ENCODE results near the gene PLXNB3. TPM values are rescaled to one million over a fixed set of nuclear protein-coding genes. Genes with fewer than 3 reads are reported as not detected.

Gene PLXNB3
- total and polyA plus RNA-seq, 2 donors (not counting 1 experiment from before 2014, with no cell fraction given), result 0.25 TPM; not detected in 1

DNA sequence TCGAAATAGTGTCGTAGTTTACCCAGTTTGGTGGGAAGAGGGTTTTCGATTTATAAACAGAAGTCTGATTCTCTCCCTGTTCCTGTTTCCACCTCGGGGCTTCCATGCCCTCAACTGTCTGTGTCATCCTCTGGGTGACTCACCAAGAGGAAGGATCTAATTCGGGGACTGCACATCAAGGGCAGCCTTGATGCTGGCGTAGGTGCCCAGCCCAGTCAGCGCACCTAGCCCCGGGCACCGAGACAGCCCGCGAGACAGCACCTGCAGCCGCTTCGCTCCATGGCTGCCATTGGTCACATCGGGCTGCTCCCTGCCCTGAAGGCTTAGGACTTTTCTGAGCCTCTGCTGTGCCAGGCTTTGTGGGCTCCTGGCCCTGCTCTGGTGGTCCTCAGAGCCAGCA lies 31.6 kb upstream of the PLXNB3 start:
- Mint-ChIP-seq H3K27me3 (no peaks in the 10 kb centered on the region), H3K27ac (no peak overlapping the region), H3K4me1 (peaks cover 31% of the 10 kb centered on the region), H3K4me3 (no peak overlapping the region), H3K9me3 (ENCODE audit: insufficient read depth) (no peaks in the 10 kb centered on the region)
- no peak overlapping the region for H3K4me2 ChIP-seq (replicated peaks; ENCODE audit: low read depth, low read length, poor library complexity, severe bottlenecking)
- intact Hi-C loops (cut with micrococcal nuclease), result no loop called here
- H3K9ac ChIP-seq (ENCODE audit: low read length), result no peak overlapping the region
- H4K20me1 ChIP-seq (ENCODE audit: control insufficient read depth, insufficient read depth, low read length, poor library complexity, severe bottlenecking), result no peaks in the 10 kb centered on the region
- ChIA-PET POLR2A (no interaction called here), CTCF (no interaction called here)
- whole genome bisulfite sequencing (ENCODE audit: insufficient coverage), result 90% methylated on average over 2 of the region's 14 CpGs
- H3K4me1 ChIP-seq (ENCODE audit: control insufficient read depth in 2 of 2, insufficient read depth in 2 of 2, low read length in 2 of 2), result peaks cover 9 to 18% of the 10 kb centered on the region in 2 donors
- H3K27me3 ChIP-seq (replicated peaks in 1 of 4; ENCODE audit: control extremely low read depth in 1 of 4, control insufficient read depth in 3 of 4, insufficient read depth in 4 of 4, low read length in 3 of 4), result no peaks in the 10 kb centered on the region
- no peak for DNase-seq
- H3K27ac ChIP-seq (ENCODE audit: low read length in 2 of 2), result no peak overlapping the region
- no peak for ATAC-seq (ENCODE audit: low read depth)
- H2AFZ ChIP-seq (ENCODE audit: insufficient read depth, low read depth, low read length, poor library complexity, severe bottlenecking), result no peak overlapping the region
- TF ChIP-seq CTCF (IDR thresholded peaks at IDR 0.05) (no peak), EZH2 (IDR thresholded peaks at IDR 0.05; ENCODE audit: borderline replicate concordance, insufficient read depth, low read depth, low read length, poor library complexity, severe bottlenecking) (no peak)
- H3K79me2 ChIP-seq (ENCODE audit: control insufficient read depth, insufficient read depth, low read length), result peaks cover 49% of the 10 kb centered on the region
- peaks cover 0 to 22% of the 10 kb centered on the region in 2 experiments for H3K36me3 ChIP-seq (replicated peaks in 1 of 2; ENCODE audit: control extremely low read depth in 1 of 2, control insufficient read depth in 1 of 2, extremely low read depth in 1 of 2, insufficient read depth in 2 of 2, low read length in 1 of 2)
- H3K9me3 ChIP-seq (ENCODE audit: control extremely low read depth in 1 of 3, control insufficient read depth in 2 of 3, insufficient read depth in 1 of 3, low read length in 2 of 3), result peaks cover 0 to 3% (median 0%) of the 10 kb centered on the region in 3 donors
- H3K4me3 ChIP-seq (ENCODE audit: control extremely low read depth in 1 of 5, extremely low read depth in 1 of 5, insufficient read depth in 1 of 5, low read depth in 2 of 5, low read length in 4 of 5), result no peak overlapping the region

- Histone ChIP-seq H3K9me3 (ENCODE audit: control extremely low read depth in 1 of 3, control insufficient read depth in 2 of 3, insufficient read depth in 1 of 3, low read length in 2 of 3) (peaks cover 0 to 3% (median 0%) of the 10 kb centered on the region in 3 donors), H3K36me3 (replicated peaks in 1 of 2; ENCODE audit: control extremely low read depth in 1 of 2, control insufficient read depth in 1 of 2, extremely low read depth in 1 of 2, insufficient read depth in 2 of 2, low read length in 1 of 2) (peaks cover 0 to 25% of the 10 kb centered on the region in 2 experiments), H3K79me2 (ENCODE audit: control insufficient read depth, insufficient read depth, low read length) (peaks cover 37% of the 10 kb centered on the region), H3K4me3 (ENCODE audit: control extremely low read depth in 1 of 5, extremely low read depth in 1 of 5, insufficient read depth in 1 of 5, low read depth in 2 of 5, low read length in 4 of 5) (no peak overlapping the region), H3K27me3 (replicated peaks in 1 of 4; ENCODE audit: control extremely low read depth in 1 of 4, control insufficient read depth in 3 of 4, insufficient read depth in 4 of 4, low read length in 3 of 4) (no peaks in the 10 kb centered on the region), H3K4me1 (ENCODE audit: control insufficient read depth in 2 of 2, insufficient read depth in 2 of 2, low read length in 2 of 2) (peaks cover 3 to 8% of the 10 kb centered on the region in 2 donors), H3K9ac (ENCODE audit: low read length) (no peak overlapping the region), H3K4me2 (replicated peaks; ENCODE audit: low read depth, low read length, poor library complexity, severe bottlenecking) (no peak overlapping the region), H2AFZ (ENCODE audit: insufficient read depth, low read depth, low read length, poor library complexity, severe bottlenecking) (no peak overlapping the region), H3K27ac (ENCODE audit: low read length in 2 of 2) (no peak overlapping the region), H4K20me1 (ENCODE audit: control insufficient read depth, insufficient read depth, low read length, poor library complexity, severe bottlenecking) (no peaks in the 10 kb centered on the region)
- Mint-ChIP-seq H3K27ac (no peak overlapping the region), H3K4me1 (peaks cover 24% of the 10 kb centered on the region), H3K9me3 (ENCODE audit: insufficient read depth) (no peaks in the 10 kb centered on the region), H3K27me3 (no peaks in the 10 kb centered on the region), H3K4me3 (no peak overlapping the region)
- intact Hi-C loops (cut with micrococcal nuclease), result no loop called here
- ATAC-seq (ENCODE audit: low read depth) (no peak), DNase-seq (no peak)
- ChIA-PET CTCF (interaction anchor here (0.8 kb wide), 1 partner anchor 13 kb away, joined by 3 read pairs; no protein-coding TSS in a partner anchor), POLR2A (interaction anchor here (0.6 kb wide), 1 partner anchor 158 kb away, joined by 7 read pairs; no protein-coding TSS in a partner anchor)
- TF ChIP-seq EZH2 (IDR thresholded peaks at IDR 0.05; ENCODE audit: borderline replicate concordance, insufficient read depth, low read depth, low read length, poor library complexity, severe bottlenecking), result no peak
- TF ChIP-seq CTCF (IDR thresholded peaks at IDR 0.05), result no peak
- WGBS (ENCODE audit: insufficient coverage), result 100% methylated on average over 12 of the region's 15 CpGs
Measured at GRCh38 chrX:153733651-153734240, 30.3 kb upstream of the PLXNB3 start.

Measured in B cell (primary cell).